Measurements from ENCODE around the gene ARPP21.

Gene ARPP21

DNA sequence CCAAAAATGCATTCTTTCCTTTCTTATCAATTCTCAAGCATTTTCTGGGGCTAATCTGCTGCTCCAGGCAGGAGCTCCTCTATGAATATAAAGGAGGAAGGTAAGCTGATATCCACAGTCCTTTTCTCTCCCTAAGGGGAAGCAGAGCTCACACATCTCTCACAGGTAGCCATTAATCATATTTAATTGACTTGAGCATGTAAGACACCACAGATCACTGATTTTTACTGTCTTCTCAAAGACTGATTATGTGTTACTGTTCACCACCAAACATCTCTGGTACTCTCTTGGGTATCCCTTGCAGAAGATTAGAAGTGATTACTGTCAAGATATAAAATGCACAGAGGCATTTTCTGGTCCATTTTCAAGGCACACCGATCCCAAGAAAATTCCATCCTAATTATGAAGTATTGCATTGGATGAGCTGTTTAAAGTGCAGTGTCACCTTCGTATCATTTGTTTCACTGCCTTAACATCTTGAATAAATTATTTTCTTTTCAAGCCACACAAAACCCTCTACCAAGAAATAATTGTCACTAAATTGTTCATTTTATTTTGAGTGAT, 100.7 kb downstream of the ARPP21 start:
- no peak for DNase-seq

DNA sequence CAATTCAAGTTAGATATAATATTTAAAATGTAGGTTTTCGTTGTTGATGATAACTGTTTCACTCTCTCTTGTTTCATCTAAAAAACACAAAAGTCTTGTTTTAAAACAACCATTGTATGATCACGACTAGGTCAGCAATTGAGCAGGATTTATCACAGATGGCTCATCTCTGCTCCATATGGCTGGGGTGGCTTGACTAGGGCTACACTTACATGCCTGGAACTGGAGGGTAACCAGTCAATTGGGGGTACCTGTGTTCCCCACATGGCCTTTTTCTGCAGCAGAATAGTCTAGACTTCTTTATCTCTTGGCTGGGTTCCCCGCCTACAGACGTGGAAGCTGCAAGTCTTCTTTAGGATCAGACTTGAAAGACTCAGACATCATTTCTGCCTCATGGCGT, 103.9 kb downstream of the ARPP21 start:
- DNase-seq = no peak

DNA sequence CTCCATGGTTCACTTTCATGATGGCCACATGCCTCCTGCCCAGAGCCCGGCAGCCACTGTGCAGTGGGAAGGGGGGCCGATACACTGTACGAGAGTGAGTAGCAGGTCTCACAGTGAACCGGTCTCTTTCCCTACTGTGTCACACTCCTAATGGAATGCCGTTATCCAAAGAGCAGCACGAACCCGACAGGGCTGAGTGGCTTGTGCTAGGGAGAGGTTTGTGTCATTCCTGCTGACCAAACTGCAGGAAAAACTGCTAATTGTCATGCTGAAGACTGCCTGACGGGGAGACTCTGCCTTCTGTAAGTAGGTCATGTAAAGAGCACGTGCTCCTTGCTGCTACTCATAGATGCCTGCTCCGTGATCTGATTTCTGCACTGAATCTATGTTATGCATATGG, 105.1 kb downstream of the ARPP21 start:
- no peak for DNase-seq

DNA sequence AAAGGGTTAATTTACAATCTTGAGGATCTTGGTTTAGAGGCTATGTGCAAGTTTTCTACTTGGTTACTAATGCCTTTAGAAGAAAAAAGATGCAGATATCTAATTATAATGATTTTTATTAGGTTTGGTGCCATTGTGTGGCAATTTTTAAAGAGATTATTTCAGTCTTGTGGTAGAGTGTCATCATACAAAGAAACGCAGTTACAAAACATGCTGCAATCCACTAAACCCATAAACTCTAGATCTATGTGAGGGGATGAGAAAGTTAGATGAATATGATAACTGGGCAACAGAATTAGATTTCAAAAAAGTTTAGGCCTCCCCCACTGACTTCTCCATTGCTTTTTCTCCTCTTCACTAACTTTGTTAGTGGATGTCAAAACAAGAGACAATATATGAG, 106.0 kb downstream of the ARPP21 start:
- DNase-seq = no peak

DNA sequence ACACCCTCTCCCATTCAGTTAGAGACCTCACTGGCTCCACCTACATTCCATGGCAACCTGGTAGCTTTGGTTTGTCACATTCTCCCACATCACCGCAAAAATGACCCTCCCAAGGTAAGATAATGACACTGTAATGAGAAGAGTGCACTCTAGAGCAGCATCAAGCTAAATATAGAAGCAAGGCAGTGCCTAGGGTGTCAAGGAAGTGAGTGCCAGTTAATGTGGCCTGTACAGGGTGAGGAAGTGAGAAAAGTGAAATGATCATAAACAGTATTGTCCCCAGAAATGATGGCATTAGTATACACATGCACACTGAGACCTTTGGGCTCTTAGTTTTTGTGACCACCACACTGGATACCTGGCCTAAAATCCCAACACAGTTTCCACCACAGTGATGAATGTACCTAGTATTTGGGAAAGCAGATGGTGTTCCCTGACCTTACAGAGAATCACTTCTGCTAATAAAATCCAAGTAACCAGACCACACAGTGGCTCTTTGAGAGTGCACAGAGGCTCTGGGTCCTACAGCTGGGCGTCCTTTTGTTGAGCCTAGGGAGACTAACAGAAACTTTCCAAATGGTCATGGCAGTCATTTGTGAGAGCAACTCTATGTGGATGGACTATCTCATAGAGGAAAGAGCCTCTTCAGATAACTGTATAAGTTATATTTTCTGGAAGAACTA, 106.6 kb downstream of the ARPP21 start:
- no peak for DNase-seq

DNA sequence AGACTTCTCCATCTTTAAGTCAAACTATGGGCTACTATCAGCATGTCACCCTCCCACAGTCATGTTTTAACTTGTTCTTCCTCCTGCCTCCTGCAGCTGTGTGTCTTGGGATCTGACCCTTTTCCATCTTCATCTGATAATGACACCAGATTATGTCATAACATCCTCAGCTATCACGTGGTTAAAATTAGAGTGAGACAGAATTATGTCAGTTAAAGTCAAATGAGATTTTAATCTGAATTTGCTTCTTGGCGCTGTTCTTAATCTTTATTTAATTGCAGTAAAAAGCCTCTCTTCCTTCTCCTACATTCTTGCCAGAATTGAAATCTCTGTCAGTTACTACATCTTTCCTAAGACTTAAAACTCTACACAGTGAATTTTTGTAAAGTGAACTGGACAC, 107.2 kb downstream of the ARPP21 start:
- no peak for DNase-seq

DNA sequence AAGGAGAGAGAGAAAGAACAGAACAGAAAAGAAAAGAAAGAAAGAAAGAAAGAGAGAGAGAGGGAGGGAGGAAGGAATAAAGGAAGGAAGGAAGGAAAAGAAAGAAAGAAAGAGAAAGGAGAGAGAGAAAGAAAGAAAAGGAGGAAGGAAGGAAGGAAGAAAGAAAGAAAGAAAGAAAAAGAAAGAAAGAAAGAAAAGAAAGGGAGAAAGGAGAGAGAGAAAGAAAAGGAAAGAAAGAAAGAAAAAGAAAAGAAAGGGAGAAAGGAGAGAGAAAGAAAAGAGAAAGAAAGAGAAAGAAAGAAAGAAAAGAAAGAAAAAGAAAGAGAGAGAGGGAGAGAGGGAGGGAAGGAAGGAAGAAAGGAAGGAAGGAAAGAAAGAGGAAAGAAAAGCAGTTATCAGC, 108.8 kb downstream of the ARPP21 start:
- DNase-seq = no peak

DNA sequence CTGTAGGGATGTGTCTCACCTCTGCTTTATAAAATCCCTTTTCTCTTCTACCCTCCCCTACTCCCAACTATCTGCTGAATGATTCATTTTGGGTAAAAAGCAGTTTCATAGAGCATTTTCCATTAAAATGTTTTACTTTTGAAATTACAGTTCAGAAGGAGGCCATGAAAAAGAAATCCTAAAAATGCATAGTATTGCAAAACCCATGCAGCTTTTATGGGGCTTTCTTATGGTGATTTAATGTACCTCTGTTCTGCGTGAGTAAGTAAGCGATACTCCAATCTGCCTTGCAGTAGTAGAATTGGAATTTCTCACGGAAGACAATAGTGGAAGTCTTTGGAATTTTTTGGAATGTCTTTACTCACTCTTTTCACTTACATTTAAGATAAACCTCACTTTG, 111.9 kb downstream of the ARPP21 start:
- DNase-seq = no peak

DNA sequence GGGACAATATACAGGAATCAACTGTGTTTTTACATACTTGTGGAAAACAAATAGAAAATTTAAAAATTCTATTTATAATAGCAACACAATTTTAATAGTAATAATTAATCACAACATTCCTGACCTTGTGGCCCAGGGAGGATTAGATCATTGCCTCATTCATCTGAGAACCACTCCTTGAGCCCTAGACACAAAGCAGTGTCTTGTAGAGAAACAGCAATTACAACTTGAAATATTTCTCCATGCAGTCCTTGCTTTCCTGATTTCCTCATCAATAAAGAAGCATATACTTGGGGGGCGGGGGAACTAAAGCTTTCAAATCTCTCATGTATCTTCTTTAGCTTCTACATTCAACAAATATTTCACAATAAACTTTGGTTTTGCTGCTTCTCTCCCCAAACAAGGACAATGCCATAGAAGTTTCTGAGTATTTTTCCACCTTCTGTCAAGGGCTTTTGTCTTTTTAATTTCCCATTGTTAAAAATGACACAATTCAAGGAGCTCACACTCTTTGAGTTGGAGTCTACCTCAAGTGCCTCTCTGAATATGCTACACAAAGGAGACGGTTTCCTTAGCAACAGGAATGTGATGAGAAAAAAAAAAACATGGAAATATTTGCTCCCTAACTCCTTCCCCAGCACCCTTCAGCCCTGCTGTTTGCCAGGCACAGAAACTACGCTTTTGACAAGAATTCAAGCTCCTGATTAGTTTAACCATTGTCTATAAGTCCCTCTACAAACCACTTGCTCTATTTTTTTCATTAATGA, 118.8 kb downstream of the ARPP21 start:
- DNase-seq = no peak

DNA sequence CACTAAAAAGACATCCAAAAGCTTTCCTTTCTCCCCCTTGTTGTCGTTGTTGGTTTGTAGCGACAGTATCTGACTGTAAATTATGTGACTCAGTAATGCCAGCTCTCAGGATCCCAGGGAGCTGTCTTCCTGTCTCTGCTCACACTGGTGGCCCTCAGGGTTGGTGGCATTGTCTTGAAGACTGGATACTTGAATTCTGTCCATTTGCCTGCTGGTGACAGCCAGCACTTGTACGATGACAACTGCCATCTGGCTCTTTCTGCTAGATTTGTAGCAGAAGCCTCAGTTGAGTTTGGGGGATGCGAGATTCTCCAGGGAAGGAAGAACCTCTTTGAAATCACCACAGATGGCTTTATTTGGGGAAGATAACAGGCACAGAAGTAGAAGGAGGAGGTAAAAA, 120.8 kb downstream of the ARPP21 start:
- no peak for DNase-seq

DNA sequence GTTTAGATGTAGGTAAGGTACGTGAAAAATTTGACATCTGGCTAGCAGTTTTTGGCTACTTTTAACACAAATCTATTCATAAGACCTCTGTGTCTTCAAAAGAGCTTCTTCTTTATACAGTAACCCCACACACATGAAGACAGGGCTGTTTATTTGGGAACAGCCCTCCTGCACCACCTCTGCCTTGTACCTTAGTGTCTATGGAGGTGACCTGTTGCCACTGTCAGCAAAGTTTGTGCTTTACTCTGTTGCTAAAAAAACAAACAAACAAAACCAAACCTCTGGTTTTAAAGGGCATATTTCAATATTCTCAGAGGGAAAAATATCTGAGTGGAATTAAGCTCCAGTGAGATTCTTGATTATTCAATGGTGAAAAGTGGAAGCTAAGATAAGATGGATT, 122.0 kb downstream of the ARPP21 start:
- no peak for DNase-seq

DNA sequence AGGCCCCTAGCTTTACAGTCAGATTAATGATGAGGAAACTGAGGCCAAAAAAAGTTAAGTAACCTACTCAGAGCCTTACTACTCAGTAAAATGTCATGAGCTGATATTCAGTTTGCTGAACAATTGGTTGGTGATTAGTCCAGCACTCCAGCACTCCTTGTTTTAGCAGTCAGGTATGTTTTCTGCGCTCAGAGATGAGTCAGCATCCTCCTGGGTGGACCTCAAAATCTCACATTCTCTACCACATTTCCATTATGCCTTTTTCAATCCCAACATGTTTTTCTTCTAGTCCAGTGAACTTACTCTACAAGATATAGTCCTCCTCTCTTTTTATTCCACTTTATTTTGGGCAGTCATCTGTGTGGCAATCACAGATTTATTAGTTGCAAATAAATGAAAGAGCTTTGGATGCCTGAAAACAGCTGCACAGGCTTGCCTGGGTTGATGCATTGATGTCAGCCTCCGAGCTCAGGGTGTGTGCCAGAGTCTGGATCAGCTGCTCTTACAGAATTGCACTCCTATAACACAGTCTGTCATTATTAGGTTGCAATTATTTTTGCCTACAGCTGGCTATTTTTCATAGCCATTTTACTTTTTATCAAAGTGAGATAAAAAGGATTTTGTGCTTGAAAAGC, 133.2 kb downstream of the ARPP21 start:
- no peak for DNase-seq

DNA sequence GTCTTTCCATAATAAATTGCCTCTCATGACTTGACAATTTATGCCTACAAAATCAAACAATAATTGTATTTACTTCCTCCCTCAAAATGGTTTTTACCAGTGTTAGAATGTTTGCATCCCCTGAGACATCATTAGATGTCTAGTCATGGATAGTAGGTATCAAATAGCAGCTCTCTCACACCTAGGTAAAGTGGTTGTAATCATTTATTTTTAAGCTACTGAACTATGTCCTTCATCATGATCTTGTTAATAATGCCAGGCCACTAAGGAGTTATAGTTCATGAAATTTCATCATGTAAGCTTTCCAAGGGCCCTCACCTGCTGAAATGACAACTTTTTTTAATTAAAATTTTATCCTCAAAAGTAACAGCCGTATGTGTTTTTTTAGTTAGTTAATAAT, 134.1 kb downstream of the ARPP21 start:
- no peak for DNase-seq

DNA sequence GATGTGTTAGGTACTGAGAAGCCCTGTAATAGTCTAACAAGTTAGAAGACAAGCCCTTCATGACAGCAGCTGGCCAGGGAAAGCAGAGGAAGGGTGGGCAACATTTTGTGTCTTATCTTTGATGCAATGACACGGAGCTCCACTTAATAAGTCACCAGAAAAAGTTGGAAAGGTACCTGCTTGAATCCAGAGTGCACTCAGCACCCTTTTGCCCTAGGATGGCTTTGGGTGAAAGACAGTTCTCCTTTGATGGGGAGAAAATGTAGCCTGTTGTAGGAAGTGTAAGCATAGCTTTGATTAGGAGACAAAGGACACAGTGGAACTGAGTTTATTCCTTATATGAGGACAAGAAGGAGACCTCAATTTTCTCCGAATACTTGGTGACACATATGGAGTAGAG, 137.0 kb downstream of the ARPP21 start:
- no peak for DNase-seq

DNA sequence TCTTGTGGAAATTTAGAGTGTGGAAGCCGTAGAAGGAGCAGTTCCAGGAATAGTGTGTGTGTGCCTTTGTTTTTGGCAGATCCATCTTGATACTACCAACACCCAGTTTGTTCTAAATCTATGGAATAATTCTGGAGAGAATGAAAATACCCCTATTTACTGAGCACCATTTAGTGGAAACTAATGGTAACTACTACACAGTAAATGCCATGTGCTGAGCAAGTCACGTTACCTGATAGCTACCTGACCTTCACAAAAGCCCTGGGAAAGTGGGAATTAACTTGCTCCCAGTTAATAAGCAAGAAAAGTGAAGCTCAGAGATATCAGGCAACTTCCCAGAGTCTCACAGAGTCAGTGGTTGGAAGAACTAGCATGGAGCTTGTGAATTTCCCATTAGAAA, 137.7 kb downstream of the ARPP21 start:
- no peak for DNase-seq

DNA sequence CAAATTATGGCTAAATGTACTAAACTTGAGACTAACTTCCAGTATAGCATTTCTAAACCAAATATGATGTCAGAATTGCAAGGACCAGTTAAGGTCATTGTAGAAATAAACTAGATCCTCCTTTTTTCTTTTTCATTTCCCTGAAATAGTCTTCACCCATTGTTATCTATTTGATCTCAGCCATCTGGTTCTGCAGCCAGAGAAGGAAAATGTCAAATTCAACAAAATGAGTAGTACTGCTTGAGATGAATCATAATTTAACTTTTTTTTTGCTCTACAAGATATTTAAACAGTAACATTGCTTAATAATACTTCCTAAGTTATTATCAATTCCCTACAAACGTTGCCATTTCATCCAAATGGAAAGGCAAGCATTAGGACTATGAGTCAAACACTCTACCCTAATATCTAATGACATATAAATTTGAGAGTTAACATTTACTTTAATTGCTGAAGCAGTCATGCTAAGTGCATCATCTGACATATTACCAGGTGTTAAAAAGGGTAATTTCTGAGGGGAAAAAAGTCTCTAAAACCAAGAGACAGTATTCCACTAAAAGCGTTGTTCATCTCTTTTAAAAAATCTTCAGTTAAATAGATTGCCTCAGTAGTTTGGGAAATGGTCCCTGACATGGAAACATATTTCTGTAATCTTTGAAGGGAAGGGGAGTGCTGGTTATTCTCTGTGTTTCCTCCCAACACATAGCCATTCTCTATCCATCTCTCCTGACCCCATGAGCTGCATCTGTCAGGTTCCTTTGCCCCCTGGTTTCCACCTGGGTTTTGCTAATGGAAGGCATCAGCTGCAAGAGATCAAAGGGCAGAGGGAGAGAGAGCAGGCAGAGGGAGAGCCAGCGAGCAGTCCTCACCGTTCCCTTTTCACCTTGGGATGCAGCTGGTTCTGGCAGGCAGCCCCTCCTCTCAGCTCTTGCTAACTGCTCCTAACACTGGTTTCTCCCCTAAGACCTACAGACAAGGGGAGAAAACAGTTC, 138.5 kb downstream of the ARPP21 start:
- no peak for DNase-seq

DNA sequence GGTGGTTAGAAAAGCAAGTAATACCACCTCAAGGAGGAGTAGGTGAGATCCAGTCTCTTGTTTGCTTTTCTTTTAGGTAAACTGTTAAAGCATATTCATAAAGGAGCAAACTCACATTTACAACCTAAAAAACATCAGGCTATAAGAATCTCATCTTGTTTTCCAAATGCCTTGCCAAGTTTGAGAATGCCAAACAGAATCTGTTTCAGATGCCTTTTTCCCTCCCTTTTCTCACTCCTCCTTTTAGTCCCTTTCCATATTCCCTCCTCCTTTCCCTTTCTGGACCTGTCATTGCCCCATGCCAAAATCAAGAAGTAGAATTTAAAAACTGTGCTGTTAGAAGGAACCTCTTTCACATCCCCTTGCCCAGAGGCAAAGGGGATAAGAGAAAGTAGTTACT, 140.3 kb downstream of the ARPP21 start:
- no peak for DNase-seq

DNA sequence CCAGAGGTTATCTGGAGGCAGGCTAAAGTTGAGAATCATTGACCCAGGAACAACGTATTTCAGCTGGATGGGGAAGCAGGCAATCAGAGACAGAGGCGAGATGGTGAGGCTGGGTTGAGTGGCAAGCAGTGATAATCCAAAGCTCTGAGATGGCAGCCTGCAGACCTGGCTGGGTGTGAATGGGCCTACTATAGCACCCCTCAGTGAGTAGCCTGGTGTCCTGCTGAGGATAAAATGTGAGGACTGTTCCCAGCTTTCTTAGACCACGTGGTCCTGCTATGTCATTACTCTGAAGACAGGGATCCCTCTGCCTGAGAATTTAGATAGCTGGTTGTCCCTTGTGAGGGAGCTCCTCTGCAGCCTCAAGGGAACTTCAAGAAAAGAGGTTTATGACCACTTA, 141.5 kb downstream of the ARPP21 start:
- no peak for DNase-seq

DNA sequence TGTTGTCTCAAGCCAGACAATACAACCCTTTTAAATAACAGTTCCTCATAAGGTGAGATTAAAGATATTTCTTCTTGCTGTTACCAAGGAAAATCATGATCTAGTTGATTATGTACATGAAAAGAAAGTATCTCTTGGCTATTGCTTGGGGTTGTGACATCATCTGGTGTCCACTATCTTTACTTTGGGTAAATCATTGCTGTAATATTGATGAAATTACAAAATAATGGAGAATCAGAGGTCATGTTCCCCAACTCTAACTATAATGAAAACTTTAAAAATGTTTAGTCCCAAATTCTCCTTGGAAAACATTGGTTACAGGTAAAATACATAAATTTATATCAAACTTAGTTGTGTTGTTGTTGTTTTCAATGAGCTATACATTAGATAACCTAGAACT, 142.2 kb downstream of the ARPP21 start:
- DNase-seq = no peak

DNA sequence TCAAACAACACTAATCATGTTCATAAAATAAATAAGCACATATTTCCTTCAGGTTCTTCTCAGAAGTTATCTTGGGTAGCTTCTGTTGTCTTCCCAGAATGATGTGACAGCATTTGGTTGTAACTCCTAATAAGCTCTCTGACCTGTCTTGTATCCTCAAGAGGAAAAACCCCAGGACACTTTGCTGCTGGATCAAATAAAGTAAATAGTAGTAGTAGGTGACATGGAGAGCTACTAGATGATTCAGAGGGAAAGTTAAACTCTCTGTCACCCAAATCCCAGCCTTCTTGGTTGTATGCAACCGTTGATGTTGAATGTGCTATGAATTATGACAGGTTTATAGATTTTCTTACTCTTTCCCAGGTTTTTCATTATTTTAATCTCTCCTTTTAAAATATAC, 143.0 kb downstream of the ARPP21 start:
- DNase-seq = no peak

DNA sequence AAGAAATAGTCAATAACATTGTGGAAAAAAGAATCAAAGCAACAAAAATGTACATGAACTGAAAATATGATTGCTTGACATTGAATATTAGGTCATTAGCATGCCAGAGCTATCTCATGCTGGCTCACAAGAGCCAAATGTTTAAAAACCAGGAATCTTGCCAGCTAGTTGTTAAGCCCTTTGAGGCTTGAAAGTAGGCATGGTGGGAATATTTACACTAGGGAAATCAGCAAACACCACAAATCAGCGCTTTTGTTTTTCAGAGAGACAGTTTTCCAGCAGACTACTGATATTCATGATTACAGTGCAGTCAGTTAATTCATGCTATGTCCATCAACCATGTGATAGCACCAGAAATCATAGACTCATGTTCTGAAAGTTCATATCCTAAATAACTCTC, 144.8 kb downstream of the ARPP21 start:
- DNase-seq = no peak

DNA sequence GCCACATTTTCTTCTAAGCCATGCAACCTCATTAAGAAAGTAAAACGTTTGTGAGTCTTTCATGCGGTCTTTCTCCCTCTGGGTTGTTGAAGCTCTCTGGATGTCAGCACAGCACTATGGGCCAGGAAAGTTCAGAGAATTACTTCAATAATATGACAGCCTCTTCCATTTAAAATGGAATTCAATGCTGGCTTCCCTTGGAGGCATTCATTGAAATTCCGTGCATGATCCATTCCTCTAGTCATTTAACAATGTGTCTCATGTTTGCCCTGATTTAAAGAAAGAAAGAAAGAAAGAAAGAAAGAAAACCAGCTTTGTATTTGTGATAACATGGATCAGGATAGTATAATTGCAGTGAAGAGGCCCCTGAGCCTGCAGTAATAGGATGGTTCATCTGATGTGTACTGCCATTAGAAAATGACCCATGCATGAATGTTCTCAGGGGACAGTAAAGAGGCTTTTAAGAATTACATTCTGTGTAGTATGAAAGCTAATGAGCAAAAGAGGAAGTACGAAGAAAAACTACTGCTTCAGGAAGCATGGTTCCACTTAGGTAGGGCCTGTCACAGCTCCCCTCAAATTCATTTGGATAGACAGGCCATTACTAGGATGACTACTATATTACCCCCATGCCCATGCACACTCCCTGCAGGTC, 146.0 kb downstream of the ARPP21 start:
- DNase-seq = no peak

Data from EL (cell line).